ENCODE measurements around the gene CCDC174. TPM values are rescaled to one million over a fixed set of nuclear protein-coding genes. Genes with fewer than 3 reads are reported as not detected.

Gene CCDC174
- total and polyA plus RNA-seq, 2 donors (not counting 3 experiments of a cell fraction or from before 2014, with no cell fraction given): 4.7 to 16.6 TPM

DNA sequence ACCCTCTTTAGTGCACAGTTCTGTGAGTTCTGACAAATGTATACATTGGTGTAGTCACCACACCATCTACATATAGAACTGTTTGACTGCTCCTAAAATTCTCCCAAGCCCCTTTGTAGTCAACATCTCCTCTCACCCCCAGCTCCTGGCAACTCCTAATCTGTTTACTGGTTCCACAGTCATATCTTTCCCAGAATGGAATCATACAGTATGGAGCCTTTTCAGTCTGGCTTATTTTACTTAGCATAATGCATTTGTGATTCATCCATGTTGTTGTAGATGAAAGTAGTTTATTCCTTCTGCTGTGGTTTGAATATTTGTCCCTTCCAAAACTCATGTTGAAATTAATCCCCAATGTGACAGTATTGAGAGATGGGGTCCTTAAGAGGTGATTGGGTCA is 41.6 kb upstream of the CCDC174 start:
- Histone ChIP-seq H3K27ac (ENCODE audit: insufficient read depth, low read depth, low read length) (no peak overlapping the region), H3K9ac (replicated peaks; ENCODE audit: extremely low read depth, insufficient read depth, low read length) (no peak overlapping the region), H3K9me1 (replicated peaks; ENCODE audit: control insufficient read depth, extremely low read depth, insufficient read depth, low read length) (no peaks in the 10 kb centered on the region), H3K4me3 (replicated peaks in 1 of 3; ENCODE audit: insufficient read depth in 1 of 3, low read depth in 1 of 3, low read length in 3 of 3) (no peak overlapping the region), H3K9me3 (replicated peaks; ENCODE audit: control insufficient read depth, insufficient read depth, low read length) (no peaks in the 10 kb centered on the region), H2AFZ (ENCODE audit: low read depth, low read length) (no peak overlapping the region), H3K36me3 (ENCODE audit: control insufficient read depth in 2 of 2, extremely low read depth in 1 of 2, insufficient read depth in 2 of 2, low read length in 2 of 2) (no peaks in the 10 kb centered on the region), H3K4me2 (ENCODE audit: insufficient read depth, low read length) (no peak overlapping the region), H3K27me3 (ENCODE audit: control insufficient read depth in 2 of 2, insufficient read depth in 2 of 2, low read length in 2 of 2) (peaks cover 14 to 15% of the 10 kb centered on the region in 2 experiments), H3K79me2 (ENCODE audit: control insufficient read depth, insufficient read depth, low read length) (no peaks in the 10 kb centered on the region), H4K20me1 (replicated peaks; ENCODE audit: control insufficient read depth, extremely low read depth, insufficient read depth, low read length) (no peaks in the 10 kb centered on the region), H3K4me1 (ENCODE audit: control insufficient read depth, extremely low read depth, insufficient read depth, low read length) (no peaks in the 10 kb centered on the region)
- dilution Hi-C loops (cut with MboI; ENCODE audit: extremely low pct_ligation_motif_present, low sequenced_read_pairs): no loop called here
- POLR2A ChIA-PET: no interaction called here
- intact Hi-C loops (cut with micrococcal nuclease): no loop called here
- BruUV-seq (replicated peaks): no TSS peak
- TF ChIP-seq POLR2AphosphoS5 (IDR thresholded peaks at IDR 0.05; ENCODE audit: insufficient read depth, low read depth, low read length) (no peak), GATA2 (IDR thresholded peaks at IDR 0.05; ENCODE audit: insufficient read depth, insufficient read length, low read depth, low read length) (no peak), POLR2A (IDR thresholded peaks at IDR 0.05; ENCODE audit: low read depth, low read length) (no peak), MYC (IDR thresholded peaks at IDR 0.05; ENCODE audit: low read depth, low read length) (no peak), EZH2 (IDR thresholded peaks at IDR 0.05; ENCODE audit: borderline replicate concordance, low read depth, low read length, severe bottlenecking) (no peak), FOS (IDR thresholded peaks at IDR 0.05; ENCODE audit: borderline replicate concordance, insufficient read depth, low read length) (no peak), JUN (IDR thresholded peaks at IDR 0.05; ENCODE audit: borderline replicate concordance, insufficient read depth, insufficient read length, low read depth) (no peak)
- TF ChIP-seq, protein P1, sequence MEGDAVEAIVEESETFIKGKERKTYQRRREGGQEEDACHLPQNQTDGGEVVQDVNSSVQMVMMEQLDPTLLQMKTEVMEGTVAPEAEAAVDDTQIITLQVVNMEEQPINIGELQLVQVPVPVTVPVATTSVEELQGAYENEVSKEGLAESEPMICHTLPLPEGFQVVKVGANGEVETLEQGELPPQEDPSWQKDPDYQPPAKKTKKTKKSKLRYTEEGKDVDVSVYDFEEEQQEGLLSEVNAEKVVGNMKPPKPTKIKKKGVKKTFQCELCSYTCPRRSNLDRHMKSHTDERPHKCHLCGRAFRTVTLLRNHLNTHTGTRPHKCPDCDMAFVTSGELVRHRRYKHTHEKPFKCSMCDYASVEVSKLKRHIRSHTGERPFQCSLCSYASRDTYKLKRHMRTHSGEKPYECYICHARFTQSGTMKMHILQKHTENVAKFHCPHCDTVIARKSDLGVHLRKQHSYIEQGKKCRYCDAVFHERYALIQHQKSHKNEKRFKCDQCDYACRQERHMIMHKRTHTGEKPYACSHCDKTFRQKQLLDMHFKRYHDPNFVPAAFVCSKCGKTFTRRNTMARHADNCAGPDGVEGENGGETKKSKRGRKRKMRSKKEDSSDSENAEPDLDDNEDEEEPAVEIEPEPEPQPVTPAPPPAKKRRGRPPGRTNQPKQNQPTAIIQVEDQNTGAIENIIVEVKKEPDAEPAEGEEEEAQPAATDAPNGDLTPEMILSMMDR (IDR thresholded peaks at IDR 0.05; ENCODE audit: extremely low read depth in 1 of 2, insufficient read depth in 1 of 2, low read depth in 1 of 2, low read length in 2 of 2): no peak
- TF ChIP-seq, protein P2, sequence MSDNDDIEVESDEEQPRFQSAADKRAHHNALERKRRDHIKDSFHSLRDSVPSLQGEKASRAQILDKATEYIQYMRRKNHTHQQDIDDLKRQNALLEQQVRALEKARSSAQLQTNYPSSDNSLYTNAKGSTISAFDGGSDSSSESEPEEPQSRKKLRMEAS (IDR thresholded peaks at IDR 0.05; ENCODE audit: insufficient read depth, insufficient read length): no peak
- FAIRE-seq: no peak
- DNase-seq (ENCODE audit: low read depth, low spot score): no peak
- CTCF ChIA-PET: no interaction called here

All from endothelial cell of umbilical vein (primary cell).